ENCODE results near the gene GADD45GIP1.
"Not testable (repeated sequence)": the region's sequence is repeated elsewhere in the genome, so short reads cannot be mapped to it uniquely, and the experiment has no call there.

GADD45GIP1 gene

DNA sequence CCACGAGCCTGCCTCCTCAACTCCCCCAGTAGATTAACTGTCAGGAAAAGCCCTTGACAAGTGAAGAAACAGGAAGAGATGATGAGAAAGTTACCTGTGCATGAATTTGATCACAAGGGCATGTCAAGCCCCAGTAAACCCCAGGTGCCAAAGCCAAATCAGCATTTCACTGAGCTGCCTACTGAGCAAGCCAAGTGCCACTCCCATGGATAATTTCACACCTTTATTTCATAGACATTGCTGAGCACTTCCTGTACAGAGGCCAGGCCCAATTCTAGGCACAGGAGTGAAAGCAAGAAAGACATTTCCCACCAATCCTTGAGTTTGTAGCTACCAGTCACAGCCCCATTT is 2.4 kb downstream of the GADD45GIP1 start:
- Histone ChIP-seq H3K27ac (no peak overlapping the region), H3K4me3 (no peak overlapping the region)
- TF ChIP-seq, protein P1, sequence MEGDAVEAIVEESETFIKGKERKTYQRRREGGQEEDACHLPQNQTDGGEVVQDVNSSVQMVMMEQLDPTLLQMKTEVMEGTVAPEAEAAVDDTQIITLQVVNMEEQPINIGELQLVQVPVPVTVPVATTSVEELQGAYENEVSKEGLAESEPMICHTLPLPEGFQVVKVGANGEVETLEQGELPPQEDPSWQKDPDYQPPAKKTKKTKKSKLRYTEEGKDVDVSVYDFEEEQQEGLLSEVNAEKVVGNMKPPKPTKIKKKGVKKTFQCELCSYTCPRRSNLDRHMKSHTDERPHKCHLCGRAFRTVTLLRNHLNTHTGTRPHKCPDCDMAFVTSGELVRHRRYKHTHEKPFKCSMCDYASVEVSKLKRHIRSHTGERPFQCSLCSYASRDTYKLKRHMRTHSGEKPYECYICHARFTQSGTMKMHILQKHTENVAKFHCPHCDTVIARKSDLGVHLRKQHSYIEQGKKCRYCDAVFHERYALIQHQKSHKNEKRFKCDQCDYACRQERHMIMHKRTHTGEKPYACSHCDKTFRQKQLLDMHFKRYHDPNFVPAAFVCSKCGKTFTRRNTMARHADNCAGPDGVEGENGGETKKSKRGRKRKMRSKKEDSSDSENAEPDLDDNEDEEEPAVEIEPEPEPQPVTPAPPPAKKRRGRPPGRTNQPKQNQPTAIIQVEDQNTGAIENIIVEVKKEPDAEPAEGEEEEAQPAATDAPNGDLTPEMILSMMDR (IDR thresholded peaks at IDR 0.05), result no peak
- no peak for DNase-seq (ENCODE audit: low spot score)

DNA sequence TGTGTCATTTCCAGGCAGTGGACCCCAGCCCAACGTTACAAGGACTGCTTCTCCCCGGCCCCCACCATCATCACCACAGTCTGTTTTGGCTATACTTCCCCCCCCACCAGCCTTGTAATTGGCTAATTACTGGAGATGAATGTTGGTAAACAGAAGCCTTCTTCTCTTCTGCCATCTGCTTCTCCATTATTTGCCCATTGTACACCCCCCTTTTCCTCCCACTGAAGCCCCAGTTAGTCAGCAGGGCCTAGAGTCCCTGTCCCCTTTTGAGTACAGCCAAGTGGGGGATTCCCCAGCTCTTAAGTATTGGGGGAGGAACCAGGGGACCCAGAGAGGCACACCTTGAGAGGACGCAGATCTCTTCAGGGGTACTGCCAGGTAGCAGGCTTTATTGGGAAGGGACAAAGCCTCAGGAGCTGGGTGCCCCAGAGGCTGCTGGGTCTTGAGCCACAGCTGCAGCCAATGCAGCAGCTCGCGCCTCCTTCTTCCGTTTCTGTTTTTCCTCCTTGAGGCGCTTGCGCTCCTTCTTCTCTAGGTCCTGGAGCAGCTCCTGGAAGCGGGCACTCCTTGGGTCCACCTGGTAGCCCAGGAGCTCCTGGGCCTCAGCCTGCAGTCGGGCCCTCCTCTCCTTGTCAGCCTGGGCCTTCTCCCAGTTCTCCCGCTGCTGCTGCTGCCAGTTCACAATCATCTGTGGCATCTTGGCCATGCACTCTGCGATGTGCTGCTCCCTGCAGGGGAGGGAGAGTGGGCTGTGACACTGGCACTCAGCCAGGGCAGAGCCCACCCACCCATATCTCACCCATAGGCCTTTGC is 3.0 kb downstream of the GADD45GIP1 start:
- DNase-seq (ENCODE audit: low spot score), result no peak
- Histone ChIP-seq H3K4me3 (no peak overlapping the region), H3K27ac (peak overlapping the region; percentile 80 to 81)
- TF ChIP-seq, protein P1 (IDR thresholded peaks at IDR 0.05), result no peak

DNA sequence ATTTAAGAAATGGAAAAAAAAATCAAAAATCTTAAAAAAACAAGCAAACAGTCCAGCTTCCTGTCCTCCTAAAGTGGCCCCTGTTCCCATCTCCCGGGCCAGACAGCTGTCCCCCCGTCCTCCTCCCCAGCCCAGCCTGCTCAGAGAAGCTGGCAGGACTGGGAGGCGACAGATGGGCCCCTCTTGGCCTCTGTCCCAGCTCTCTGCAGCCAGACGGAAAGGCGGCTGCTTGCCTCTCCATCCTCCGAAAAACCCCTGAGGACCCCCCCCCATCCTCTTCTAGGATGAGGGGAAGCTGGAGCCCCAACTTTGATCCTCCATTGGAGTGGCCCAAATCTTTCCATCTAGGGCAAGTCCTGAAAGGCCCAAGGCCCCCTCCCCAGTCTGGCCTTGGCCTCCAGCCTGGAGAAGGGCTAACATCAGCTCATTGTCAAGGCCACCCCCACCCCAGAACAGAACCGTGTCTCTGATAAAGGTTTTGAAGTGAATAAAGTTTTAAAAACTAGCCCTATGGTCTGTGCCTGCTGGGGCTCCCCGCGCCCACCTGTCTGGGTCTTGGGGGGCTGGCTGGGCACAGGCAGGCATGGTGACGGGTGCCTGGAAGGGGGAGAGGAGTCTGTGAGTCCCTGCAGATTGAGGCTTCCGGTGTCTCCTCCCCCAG is 3.8 kb downstream of the GADD45GIP1 start:
- DNase-seq (ENCODE audit: low spot score), result no peak
- Histone ChIP-seq H3K4me3 (no peak overlapping the region), H3K27ac (peak overlapping the region; percentile 80 to 81)
- TF ChIP-seq, protein P1 (IDR thresholded peaks at IDR 0.05), result no peak

DNA sequence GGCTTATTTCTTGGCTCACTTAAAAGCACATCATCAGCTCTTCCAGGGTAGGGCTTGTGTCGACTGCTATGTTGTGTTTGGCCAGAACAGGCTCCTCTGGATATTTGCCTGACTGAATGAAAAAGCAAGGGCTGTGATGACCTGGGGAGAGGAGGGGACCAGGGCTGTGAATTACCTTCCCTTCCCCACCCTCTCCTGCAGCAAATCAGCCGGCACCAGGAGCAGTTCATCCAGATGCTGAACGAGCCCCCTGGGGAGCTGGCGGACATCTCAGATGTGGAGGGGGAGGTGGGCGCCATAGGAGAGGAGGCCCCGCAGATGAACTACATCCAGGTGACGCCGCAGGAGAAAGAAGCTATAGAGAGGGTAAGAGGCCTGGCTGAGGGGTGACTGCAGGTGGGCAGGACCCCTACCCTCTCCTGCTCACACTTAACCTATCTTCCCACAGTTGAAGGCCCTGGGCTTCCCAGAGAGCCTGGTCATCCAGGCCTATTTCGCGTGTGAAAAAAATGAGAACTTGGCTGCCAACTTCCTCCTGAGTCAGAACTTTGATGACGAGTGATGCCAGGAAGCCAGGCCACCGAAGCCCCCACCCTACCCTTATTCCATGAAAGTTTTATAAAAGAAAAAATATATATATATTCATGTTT is 4.4 kb downstream of the GADD45GIP1 start:
- DNase-seq (ENCODE audit: low spot score), result no peak
- no peak overlapping the region for H3K4me3 ChIP-seq
- TF ChIP-seq, protein P1 (IDR thresholded peaks at IDR 0.05), result no peak
- peak overlapping the region; percentile 79 to 81 for H3K27ac ChIP-seq

DNA sequence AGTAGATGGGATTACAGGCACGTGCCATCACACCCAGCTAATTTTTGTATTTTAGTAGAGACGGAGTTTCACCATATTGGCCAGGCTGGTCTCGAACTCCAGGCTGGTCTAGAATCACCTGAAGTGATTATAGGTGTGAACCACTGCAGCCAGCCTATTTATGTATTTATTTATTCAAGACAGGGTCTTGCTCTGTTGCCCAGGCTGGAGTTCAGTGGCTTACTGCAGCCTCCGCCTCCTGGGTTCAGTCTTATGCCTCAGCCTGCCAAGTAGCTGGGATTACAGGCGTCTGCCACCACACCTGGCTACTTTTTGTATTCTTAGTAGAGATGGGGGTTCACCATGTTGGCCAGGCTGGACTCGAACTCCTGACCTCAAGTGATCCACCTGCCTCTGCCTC is 5.0 kb downstream of the GADD45GIP1 start:
- peak overlapping the region; percentile 79 to 81 for H3K27ac ChIP-seq
- not testable (repeated sequence) for DNase-seq (ENCODE audit: low spot score)

DNA sequence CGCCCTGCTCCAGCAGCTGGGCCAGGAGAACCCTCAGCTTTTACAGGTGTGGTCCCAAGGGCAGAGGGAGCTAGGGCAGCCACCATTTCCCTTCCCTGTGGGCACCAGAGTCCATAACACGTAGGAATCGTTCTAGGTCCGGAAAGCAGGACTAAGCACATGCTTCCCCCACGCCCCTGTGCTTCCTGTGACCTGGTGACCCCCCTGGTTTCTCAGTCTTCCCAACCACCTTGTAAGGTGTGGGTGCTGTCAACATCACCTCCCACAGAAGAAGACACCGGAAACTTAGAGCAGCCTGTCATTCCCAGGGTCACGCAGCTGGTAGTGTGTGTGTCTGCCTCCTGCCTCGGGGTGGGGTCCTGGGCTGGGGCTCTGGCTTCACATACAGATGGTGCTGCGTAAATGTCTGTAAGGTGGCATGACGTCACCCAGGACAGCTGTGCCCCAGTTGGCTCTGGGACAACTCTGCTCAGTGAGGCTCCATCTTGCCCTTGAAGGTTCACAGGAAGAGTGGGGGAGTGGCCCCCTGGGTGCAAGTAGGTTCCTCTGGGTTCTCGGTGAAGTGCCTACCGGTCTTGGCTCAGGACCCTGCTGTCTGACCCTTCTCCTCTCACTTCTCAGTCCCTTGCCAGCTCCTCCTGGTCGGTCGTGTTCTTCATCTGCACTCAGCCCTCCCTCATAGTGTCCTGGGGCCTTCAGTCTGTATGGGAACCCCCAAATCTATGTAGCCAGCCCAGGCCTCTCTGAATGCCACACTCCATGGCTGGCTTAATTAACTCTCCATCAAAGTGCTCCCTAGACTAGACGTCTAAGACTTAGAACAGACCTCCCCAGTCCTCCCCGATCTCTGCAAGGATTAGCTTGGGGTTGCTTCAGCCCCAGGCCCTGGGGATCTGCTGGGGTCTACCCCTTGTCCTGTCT is 7.4 kb downstream of the GADD45GIP1 start:
- no peak overlapping the region for H3K4me3 ChIP-seq
- DNase-seq (ENCODE audit: low spot score), result no peak
- TF ChIP-seq, protein P1 (IDR thresholded peaks at IDR 0.05), result no peak
- no peak overlapping the region for H3K27ac ChIP-seq

More for the DNA sequence above, 5.0 kb downstream of the GADD45GIP1 start:
- not testable (repeated sequence) for H3K4me3 ChIP-seq
